GM23338 (cell line): Measurements from ENCODE around the gene NFE2L1.

Source experiments
- EZH2 ChIP-seq: fragments of 200-600 bp; sonication (generic); IDR thresholded peaks from one replicate; pipeline ENCODE4 v1.8.0; 2017; ENCODE audit warnings: antibody characterized with exemption, mild to moderate bottlenecking, low read depth; ENCODE audit not compliant: unreplicated experiment
- EZH2phosphoT487 ChIP-seq: fragments of 200-600 bp; sonication (generic); IDR thresholded peaks from one replicate; pipeline ENCODE4 v1.8.1; 2018; ENCODE audit warnings: antibody characterized with exemption; ENCODE audit not compliant: unreplicated experiment
- POLR2AphosphoS5 ChIP-seq: IDR thresholded peaks from 2 replicates; pipeline ENCODE4 v1.6.1; 2016; ENCODE audit warnings: antibody characterized with exemption, low read depth
- TF ChIP-seq, protein P1 (sequence below), 2 experiments: fragments of 200-600 bp in 1 of 2; sonication (generic) in 1 of 2; conservative IDR thresholded peaks; 2 replicates each; pipeline versions ENCODE4 v1.5.1 to v1.6.1; 2016 to 2017; ENCODE audit warnings: antibody characterized with exemption in 2 of 2, low read depth in 2 of 2, mild to moderate bottlenecking in 2 of 2, moderate library complexity in 1 of 2

GRCh38 chr17:48056246-48056745, 8.1 kb downstream of the NFE2L1 start:
- TF ChIP-seq, protein P1, sequence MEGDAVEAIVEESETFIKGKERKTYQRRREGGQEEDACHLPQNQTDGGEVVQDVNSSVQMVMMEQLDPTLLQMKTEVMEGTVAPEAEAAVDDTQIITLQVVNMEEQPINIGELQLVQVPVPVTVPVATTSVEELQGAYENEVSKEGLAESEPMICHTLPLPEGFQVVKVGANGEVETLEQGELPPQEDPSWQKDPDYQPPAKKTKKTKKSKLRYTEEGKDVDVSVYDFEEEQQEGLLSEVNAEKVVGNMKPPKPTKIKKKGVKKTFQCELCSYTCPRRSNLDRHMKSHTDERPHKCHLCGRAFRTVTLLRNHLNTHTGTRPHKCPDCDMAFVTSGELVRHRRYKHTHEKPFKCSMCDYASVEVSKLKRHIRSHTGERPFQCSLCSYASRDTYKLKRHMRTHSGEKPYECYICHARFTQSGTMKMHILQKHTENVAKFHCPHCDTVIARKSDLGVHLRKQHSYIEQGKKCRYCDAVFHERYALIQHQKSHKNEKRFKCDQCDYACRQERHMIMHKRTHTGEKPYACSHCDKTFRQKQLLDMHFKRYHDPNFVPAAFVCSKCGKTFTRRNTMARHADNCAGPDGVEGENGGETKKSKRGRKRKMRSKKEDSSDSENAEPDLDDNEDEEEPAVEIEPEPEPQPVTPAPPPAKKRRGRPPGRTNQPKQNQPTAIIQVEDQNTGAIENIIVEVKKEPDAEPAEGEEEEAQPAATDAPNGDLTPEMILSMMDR (conservative IDR thresholded peaks at IDR 0.05; ENCODE audit: low read depth in 2 of 2): no peak
- no peak; the same call in 1 of the 2 replicates for TF ChIP-seq POLR2AphosphoS5
- TF ChIP-seq EZH2phosphoT487: no peak
- TF ChIP-seq EZH2: no peak
